DMS53 treated with DMSO at 0.1 percent for 48 hours (cell line): ENCODE data around the gene TCHP.
"Not testable (repeated sequence)": the region's sequence is repeated elsewhere in the genome, so short reads cannot be mapped to it uniquely, and the experiment has no call there.

ENCODE experiments used
- DNase-seq: peaks from one replicate; lab custom pipeline; 2025; ENCODE audit not compliant: unreplicated experiment; lab: John Stamatoyannopoulos, UW

TCHP gene

GRCh38 chr12:109910254-109910968, 10.3 kb downstream of the TCHP start:
- no peak for DNase-seq

DNA sequence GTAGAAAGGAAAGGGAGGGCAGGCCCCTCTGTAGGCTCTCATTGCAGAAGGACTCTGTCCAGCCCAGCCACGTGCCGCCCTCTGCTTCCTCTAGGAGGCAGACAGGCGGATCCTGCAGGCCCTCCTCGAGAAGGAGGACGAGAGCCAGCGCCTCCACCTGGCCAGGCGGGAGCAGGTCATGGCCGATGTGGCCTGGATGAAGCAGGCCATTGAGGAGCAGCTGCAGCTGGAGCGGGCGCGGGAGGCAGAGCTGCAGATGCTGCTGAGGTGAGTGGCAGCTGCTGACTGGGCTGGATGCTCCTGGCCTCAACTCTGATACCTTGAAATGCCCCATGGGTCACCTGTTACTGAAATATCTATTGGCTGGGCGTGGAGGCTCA, 10.9 kb downstream of the TCHP start:
- no peak for DNase-seq

DNA sequence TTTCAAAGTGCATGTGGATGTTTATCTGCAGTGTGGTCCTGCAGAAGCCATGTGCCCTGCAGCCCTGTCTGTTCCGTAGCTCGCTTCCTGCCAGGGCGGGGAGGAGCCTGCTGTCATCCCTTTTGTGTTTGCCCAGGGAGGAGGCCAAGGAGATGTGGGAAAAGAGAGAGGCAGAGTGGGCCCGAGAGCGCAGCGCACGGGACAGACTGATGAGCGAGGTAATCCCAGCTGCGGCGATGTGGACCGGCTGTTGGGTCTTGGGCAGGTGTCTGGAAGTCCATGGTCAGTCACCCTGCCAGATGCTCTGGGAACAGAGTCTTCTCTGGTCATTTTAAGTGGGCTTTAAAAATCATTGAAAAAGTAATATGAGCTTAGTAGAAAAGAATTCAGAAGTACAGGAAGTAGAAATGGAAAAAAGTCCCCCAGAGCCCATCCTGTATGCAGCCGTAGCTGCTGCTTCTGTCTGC, 12.8 kb downstream of the TCHP start:
- no peak for DNase-seq

GRCh38 chr12:109914461-109914860, 14.4 kb downstream of the TCHP start:
- DNase-seq: no peak

DNA sequence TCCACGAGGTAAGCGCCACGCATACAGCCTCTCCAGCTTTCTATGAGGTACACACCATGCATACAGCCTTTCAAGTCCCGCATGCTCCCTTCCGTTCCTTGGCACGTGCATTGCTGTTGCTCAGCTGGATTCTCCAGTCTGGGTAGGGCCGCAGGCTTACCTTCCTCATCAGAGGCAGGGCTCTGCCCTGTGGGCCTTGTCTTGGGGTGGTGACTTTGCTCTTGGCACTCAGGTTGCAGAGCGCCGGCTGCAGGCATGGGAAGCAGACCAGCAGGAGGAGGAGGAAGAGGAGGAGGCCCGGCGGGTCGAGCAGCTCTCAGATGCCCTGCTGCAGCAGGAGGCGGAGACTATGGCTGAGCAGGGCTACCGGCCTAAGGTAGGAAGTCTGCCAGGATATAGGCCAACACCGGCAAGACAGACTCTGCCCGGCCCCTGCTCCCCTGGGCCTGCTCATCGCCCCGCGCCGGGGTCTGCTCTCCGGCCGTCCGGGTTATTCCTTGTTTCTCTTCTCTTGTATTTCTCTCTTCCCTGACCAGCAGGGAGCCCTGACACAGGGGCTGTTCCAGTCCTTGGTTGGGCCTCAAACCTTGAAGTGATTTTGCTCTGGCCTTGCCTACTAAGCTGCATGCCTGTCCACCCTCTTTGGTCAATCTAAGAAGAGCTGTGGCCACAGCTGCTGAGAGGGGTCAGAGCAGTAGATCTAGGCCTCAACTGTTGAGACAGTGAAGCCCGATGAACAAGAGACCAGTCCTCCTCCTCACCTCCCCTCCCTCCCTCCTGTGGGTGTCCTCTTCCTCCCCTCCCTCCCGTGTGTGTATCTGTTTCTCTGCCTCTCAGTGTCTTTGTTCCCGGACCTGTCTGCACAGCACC, 15.3 kb downstream of the TCHP start:
- no peak for DNase-seq

DNA sequence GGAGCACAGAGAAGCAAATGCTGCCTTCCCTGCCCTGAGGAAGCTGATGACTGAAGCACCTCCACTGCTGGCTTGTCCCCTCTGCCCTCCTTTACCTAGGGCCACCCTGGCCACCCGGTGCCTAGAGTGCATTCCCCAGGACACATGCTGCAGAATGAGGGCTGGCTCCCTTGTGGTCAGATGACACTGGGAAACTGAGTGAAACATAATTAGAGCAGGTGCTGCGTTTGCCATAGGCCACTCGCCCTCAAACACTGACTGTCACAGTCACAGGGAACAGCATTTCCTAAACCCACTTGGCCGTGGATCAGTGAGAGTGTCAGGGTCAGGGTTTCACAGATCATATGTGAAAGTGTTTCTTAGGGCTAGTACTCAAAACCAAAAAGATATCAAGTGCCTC, 16.0 kb downstream of the TCHP start:
- no peak for DNase-seq

DNA sequence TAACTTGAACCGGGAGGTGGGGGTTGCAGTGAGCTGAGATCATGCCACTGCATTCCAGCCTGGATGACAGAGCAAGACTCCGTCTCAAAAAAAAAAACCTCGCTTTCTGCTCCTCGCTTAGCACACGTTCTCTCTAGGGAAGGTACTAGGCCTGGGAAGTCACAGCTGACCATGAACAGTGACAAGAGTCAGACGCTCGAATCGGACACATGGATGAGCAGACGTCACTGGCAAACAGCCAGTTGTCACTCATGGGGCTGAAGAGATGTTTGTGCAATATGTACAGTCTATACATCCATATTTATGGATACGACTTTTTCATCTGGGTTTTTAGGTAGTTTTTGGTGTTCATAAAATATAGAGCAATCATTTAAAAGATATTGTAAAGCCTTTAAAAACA, 19.4 kb downstream of the TCHP start:
- DNase-seq: no peak

GRCh38 chr12:109920261-109920780, 20.2 kb downstream of the TCHP start:
- no peak for DNase-seq

DNA sequence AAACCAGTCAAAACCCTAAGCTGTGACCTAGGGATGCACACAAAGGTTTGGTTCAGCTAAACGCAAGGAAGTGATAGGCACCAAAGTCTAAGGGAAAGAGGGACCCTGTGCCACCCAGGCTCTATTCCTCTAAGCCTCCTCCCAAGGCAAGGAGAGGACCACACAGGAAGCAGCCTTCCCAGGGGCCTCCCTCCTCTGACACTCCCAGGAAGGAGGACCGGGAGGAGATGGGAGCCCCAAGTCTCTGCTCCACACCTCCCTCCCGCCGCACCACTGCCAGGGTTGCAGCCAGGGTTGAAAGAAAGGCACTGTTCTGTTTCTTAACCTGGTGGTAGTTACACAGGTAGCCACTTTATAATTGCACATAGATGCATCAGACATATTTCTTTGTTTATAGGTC, 21.9 kb downstream of the TCHP start:
- DNase-seq: no peak

GRCh38 chr12:109923038-109923437, 23.0 kb downstream of the TCHP start:
- DNase-seq: no peak

DNA sequence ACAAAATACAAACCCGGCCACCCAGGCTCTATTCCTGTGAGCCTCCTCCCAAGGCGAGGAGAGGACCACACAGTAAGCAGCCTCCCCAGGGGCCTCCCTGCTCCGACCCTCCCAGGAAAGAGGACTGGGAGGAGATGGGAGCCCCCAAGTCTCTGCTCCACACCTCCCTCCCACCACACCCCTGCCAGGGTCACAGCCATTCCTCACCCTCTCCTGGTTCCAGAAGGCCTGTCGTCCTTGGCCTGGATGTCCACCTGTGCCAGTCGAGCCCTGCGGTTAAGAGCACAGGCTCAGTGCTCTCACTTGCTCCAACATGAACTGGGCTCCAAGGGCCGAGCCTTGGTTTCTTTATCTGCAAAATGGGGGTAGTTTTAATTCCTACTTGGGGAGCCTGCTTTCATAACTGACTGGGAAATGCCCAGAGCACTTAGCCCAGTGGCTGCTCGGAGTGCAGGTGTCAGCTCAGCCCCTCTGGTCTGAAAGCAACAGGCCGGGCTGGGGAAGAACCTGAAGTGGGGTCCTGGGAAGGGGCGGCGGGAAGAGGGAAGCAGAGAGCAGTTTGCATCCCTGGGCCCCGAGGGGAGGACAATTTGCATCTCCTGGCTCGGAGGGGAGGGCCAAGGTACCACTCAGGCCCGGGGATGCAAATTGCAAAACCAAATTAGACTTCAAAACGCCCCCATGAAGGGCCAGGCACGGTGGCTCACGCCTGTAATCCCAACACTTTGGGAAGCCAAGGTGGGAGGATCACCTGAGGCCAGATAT, 23.6 kb downstream of the TCHP start:
- no peak for DNase-seq

DNA sequence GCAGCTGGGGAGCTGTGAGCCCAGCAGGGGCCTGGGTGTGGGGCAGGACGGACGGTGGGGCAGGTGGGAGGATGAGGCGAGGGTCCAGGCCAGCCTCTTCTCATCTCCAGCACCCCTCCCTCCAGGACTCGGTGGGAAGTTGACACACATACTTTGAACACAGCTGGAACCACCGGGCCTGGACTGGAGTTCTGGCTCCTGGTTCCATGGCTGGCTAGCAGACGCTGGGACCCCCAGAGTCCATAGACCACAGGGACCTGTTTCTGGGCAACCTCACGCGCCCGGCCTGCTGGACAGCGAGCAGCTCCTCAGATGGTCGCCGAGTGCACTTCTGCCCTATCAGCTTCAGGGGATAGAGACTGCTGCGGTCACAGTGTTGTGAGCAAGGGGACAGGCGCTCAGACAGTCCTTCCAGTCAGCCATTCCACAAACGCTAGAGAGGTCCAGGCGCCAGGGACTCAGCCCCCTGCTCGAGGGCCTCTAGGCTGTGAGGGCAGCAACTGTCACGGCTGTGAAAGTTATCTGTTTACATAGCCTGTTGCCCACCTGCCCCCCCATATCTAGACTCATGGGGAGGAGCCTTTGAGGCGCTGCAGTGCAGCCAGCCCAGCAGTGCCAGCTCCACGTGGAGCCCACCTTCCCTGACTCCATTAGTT, 25.2 kb downstream of the TCHP start:
- no peak for DNase-seq

GRCh38 chr12:109926016-109926415, 25.9 kb downstream of the TCHP start:
- DNase-seq: no peak

GRCh38 chr12:109926488-109927210, 26.6 kb downstream of the TCHP start:
- no peak for DNase-seq

- no peak for DNase-seq
Measured at GRCh38 chr12:109927622-109928021, 27.5 kb downstream of the TCHP start.

DNA sequence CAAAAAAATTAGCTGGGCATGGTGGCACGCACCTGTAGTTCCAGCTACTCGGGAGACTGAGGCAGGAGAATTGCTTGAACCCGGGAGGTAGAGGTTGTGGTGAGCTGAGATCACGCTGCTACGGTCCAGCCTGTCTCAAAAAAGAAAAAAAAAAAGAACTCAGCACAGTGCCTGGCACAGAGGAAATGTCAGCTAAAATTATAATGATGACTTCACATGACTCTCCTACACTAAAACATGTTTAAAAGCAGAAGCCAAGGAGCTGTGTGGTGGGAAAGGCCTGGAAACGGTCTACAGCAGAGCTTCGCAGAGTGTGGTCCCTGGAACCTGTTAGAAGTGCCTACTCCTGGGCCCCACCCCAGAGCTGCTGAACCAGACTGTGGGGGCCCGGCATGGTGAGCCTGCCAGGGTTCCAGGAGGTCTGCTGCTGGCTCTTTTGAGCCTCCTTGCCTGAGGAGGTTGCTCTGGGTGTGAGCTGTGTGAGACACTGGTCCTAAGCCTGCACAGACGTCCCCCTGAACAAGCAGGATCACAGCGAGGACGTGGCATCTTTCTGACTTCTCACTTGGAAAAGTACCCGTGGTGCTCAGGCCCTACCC, 28.1 kb downstream of the TCHP start:
- DNase-seq: no peak

DNA sequence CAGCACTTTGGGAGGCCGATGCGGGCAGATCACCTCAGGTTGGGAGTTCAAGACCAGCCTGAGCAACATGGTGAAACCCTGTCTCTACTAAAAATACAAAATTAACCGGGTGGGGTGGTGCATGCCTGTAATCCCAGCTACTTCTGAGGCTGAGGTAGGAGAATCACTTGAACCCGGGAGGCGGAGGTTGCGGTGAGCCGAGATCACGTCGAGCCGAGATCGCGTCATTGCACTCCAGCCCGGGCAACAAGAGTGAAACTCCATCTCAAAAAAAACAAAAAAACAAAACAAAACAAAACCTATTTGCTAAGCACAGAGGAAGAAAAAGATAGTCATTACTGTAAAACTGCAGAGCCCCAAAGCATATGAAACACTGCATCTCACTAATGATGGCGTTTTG, 29.3 kb downstream of the TCHP start:
- not testable (repeated sequence) for DNase-seq

DNA sequence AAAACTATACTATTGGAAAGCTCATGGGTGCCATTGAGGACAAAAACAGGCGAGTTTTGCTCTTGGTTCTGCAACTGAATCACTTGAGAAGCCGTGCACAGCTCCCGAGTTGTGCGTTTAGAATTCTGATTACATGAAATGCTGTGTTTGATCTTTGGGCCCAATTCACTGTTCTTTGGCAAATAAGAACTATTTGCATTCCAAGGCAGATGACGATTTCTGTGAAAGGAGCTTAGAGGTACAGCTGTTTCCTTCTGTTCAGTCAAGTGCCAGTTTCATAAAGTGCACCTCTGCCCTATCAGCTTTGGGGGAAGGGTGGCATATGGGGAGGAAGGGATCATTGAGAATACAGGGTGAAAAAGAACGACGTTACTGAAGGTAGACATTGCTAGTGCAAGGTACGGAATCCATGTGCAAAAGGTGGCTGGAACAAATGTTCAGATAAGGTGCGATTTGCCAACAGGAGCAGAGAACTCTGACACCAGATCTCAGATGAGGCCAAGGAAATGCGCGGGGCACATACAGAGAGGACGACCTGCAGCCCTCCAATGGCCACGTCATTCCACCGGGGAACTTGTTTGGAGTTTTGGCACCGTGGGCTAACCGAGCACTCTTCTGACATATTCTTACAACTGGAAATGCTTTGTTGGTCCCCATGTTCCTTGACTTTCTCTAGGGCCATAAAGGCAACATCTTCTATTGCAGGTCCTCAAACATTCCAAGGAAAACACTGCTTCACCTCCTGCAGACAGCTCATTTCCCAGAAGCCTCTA, 30.1 kb downstream of the TCHP start:
- no peak for DNase-seq

DNA sequence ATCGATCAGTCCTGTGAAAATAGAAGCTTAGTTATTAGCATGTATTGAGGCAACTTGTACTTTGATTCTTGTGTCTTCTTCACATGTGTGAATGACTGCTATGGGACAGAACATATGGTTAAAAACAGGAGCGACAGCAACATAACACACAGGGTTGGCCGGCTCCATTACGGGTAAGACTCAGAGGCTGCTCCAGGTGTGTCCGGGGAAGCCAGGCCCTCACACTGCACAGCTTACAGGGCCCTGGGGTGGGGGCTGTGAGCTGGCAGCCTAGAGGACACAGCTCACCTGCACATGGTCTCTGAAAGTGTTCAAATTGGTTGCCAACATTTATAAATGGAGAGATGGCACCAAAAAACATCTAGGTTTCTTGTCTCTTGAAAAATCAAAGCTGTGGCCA, 31.1 kb downstream of the TCHP start:
- no peak for DNase-seq
